ENCODE measurements around the gene RNF41.
"Not testable (repeated sequence)": the region's sequence is repeated elsewhere in the genome, so short reads cannot be mapped to it uniquely, and the experiment has no call there.

Gene RNF41

DNA sequence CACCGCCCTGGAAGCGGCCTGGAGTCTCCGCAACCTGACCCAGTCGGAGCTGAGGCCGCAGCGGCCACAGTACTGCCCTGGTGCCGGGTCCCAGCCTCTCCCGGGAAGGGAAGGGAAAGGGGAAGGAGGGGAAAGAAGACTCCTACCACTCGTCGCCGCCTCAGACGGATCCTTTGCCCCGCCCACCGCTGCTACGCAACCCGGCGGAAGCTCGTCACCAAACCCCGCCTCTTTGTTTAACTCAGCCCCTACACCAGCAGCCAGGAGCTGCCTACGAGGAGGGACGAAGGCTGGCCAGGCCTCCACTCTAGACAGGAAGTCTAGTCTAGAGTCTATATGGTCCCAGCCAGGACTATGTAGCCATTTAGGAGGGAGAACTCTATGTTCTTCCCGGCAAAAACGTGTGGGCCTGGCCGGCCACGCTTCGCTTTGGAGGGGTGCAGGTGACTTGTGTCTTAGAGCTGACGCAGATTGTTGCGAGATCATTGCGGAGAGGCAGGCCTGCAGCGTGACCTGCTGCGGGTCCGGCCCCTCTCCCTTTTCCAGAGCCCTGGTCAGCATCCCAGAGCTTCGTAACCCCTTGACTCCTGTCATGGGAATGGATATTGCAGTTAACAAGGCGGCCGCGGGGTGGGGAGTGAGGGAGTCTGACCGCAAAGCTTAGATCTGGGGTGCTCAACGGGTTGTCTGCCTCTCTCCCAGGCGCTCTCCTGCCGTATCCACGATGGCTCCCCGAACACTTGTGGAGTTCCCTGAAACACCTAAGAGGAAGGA, at the start of gene RNF41:
Gene RNF41, minus strand, starts transcription at position 166 of the 774 bp plus-strand sequence. CDS start 7,875 bp downstream, outside the sequence.
- peak; percentile 88 for DNase-seq

DNA sequence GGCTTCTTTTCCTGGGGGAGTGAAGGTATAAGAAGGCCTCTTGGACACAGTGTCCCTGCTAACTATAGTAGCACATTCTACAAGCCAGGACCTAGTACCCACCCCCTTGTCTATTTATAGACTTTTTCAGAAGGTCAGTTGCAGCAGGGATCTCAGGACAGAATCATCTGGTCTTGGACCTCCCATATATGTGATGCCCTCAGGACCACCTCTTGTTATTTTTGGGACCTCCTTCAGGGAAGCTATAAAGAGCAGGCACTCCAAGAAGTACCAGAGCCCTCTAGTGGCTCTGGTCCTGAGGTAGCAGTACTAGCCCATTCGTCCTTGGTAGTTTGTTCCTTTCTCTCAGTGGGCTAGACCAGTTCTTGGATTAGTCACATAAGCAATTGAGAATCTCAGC, 49.3 kb upstream of the RNF41 start:
- DNase-seq = no peak

DNA sequence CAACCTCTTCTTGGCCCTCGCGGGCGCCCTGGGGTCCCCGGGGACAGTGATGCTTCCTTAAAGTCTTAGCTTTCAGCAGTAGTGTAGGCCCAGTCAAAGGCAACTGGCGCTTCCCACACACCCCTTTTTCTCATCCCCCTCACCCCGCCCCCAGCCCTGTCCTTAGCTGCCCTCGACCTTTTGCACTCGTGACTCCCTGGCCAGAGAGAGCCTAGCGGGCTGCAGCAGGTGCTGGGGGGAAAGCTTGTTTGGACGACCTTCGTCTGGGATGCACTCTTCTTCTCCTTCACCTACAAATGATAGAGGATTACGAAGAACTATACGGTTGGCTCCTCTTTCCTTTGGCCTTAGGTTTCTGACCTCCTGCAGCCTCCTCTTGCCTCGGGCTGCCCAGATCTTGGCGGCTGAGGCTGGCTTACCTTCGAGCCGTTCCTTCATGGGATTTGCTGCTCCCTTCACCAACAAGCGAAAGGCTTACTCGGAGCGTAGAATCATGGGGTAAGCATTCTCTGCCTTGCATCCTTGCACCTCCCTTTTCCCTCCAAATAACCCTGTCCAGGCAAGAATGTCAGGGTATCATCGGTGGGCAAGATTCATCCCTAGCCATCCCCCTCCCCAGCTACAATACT, 45.8 kb upstream of the RNF41 start:
- no peak for DNase-seq

DNA sequence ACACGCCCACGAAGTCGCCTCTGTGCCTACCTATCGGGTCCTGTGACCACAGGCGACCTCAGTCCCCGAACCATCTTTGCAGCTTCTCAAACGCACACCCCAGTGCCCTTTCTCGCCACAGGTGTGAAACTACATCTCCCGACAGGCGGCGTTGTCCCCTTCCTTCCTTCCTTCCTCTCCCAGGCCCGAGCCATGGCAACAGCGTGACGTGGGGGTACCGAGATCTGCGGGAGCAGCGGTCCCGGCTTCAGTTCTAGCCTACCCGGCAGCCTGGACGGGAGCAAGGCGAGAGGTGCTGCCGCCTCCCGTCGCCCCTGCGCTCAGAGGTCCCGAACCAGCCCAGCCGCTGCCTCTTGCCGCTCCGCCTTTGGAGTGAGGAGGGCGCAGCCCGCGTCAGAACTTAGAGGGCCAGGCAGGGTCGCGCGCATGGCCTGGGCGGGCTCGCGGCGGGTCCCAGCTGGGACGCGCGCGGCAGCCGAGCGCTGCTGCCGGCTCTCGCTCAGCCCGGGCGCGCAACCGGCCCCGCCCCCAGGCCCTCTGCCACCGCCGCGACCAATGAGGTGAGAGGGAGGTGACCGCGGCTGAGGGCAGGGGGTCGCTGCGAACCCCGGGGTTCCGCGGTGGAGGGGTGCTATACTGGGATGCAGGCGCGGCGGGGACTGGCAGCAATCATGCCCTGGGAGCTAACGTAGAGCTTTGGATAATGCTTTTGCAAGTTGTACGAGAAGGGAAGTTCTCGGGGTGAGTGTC, 45.1 kb upstream of the RNF41 start, which contains the start of gene COQ10A:
Gene COQ10A, plus strand, starts transcription at position 250 of the 750 bp plus-strand sequence. Its CDS starts 177 bp downstream, at position 427.
- peak; percentile 73 to 77 for DNase-seq

DNA sequence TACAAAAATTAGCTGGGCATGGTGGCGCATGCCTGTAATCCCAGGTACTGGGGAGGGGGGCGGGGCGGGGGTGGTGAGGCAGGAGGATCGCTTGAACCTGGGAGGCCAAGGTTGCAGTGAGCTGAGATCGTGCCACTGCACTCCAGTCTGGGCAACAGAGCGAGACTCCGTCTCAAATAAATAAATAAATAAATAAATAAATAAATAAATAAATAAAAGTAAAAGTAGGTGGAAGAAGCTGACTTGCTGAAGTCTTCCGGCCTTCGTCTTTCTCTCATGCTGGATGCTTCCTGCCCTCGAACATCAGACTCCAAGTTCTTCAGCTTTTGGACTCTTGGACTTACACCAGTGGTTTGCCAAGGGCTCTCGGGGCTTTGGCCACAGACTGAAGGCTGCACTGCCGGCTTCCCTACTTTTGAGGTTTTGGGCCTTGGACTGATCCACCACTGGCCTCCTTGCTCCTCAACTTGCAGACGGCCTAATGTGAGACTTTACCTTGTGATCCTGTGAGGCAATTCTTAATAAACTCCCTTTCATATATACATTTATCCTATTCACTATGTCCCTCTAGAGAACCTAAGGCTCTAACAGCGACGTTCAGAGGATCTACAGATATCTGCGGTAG, 44.5 kb upstream of the RNF41 start:
- DNase-seq = not testable (repeated sequence)

DNA sequence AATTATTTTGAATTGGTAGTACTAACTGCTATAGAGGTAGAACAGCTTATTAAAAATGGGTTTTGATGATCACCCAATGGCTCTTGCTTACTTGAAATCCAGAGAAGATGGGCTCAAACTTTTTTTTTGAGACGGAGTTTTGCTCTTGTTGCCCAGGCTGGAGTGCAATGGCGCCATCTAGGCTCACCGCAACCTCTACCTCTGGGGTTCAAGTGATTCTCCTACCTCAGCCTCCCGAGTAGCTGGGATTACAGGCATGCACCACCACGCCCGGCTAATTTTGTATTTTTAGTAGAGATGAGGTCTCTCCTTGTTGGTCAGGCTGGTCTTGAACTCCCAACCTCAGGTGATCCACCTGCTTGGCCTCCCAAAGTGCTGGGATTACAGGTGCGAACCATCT, 41.2 kb upstream of the RNF41 start:
- DNase-seq = not testable (repeated sequence)

DNA sequence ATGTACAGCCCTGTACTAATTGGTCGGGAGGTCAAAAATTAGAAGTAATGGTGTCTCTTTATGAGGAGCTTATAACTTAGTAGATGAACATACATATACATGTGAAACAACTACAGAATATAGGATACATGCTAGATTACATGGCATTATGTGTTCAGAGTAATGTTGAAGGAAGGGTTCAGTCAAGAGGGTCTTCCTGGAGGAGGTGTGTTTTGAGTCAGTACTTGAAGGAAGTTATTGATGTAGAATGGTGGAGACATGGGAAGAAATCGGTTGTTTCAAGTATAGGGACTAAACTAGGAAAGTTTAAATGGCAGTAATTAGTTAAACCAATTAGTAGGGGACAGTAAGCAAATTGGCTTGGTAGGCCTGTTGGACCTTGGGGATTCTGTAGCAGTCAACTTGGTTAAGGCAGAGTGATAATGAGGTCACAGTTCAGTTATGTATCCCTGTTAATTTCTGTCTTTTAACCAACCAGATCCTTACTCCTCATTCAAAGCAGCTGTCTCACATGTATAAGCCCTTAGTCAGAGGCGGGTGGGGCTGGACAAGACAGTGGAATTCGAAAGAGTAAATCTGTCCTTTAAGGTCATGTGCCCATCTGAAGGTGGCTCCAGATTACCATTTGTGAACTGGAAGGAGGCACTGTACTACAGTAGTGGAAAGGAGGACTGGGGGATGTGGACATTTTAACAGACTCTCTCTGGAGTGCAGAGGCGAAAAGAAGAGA, 39.9 kb upstream of the RNF41 start:
- no peak for DNase-seq

DNA sequence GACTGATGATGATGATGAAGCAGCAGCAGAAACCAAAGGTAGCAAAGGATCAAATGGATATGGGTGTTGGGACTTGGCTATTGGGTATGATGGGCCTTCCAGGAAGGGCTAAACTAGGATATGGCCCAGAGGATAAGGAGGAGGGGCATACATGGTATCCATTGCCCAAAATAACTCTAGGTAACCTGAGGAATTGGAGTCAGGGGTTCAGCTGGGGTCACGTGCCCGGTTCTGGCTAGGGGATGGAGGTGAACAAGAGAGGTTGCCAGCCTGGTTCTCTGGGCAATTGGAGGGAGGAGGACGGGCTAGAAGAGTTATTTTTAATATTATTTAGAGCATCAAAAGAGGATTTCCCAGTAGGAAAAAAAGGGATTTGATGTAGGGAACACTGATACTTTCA, 39.2 kb upstream of the RNF41 start:
- no peak for DNase-seq

DNA sequence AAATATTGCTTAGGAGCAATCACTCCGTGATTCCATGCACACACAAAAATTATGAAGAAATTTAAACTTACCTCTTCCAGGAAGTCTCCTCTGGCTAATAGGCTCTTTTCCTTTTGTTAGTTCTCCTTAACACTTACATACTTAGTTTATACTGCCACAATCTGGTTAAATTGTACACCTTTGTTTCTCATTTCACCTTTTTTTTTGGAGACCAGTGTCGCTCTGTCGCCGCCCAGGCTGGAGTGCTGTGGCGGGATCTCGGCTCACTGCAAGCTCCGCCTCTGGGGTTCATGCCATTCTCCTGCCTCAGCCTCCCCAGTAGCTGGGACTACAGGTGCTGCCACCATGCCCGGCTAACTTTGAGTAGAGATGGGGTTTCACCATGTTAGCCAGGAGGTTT, 38.7 kb upstream of the RNF41 start:
- DNase-seq = no peak

DNA sequence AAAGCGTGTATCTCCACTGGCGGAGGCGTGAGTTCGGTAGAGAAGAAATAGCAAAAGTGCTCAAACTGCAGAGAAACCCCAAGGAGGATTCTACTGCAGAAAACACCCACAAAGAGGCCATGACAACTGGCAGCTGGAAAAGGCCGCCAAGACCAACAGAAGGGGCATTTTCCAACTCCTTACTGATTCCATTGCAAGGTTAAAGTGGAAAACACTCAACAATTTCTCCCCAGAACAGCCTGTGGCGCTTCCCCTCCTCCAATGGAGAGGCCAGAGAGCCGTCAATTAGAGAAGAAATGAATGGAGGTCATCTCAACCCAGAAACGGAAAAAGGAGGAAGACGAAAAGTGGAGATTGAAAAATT, 37.1 kb upstream of the RNF41 start:
- no peak for DNase-seq

DNA sequence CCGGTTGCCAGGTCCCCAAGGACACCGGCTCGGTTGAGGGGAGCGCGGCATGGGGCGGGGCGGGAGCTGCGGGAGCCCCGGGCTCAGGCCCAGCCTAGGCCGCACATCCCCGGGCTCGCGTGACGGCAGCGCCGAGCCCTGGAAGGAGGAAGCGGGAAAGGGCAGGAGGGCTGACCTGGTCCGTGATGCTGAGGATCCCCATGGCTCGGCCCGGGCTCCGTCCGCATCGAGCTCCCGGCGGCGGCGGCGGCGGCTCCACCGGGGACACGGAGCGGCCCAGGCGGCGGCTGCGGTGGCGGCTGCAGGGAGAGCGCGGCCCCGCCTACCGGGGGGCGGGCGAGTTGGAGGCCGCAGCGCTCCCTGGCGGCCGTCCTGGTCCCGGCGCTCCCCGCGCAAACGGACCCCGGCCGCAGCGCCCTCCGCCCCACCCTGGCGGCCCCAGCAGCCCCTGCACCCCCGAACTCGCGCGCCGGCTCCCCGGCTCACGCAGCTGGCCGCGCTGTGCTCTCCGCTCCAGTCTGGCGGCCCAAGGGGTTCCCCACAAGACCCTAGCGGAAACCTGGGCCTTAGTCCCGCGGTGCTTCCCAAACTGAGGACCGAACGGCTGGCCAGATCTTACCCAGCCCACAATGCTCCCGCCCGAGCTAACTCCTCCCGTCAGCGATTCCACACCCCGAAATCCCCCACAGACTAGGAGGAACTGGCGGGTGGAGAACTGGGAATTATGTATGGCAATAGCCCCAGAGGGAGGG, 36.5 kb upstream of the RNF41 start, which contains the start of gene ANKRD52:
Gene ANKRD52, minus strand, starts transcription at position 317 of the 752 bp plus-strand sequence. Its CDS starts 115 bp downstream, at position 202.
- peak; percentile 73 to 84 for DNase-seq

DNA sequence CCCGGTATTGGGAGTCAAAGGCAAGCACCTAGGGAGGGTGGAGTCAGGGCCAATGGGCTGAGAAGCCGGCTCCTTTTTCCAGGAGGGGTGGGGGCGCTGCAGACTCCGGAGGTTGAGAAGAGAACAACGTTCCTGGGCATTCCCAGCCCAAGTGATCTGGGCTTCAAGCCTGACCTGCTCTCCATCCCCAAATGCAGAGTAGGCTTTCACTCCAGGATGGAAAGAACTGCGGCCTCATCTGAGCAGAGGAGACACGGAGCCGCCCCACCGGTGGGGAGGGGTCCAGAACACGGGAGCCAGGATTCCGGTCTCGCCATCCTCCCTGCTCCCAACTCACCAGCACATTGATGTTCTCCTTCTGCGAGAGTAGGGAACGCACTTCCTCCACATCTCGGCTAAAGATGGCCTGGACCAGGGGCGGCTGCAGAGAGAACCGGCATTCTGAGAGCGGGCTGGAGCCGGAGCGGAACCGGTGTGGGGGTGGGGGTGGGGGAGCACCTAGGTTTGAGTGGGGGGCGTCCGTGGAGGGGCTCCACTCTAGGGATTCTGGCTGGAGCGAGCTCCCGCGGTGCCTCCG, 35.9 kb upstream of the RNF41 start:
- no peak for DNase-seq

DNA sequence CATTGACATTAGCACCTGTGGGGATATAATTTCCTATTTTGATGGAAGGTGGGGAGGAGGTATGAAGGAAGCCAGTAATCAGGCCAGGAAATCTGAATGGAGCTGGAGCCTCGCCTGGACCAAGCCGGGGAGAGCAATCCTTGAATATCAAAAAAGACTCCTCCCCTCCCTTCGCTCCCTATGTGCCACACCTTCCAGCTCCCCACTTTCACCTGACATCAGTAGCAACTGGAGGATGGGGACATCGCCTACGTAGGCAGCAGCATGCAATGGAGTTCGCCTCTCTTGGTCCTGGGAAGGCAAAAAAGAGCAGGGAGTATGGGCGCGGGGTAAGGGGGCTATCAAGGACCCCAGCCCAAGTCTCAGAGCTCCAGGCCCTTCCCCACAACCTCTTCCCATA, 35.3 kb upstream of the RNF41 start:
- no peak for DNase-seq

DNA sequence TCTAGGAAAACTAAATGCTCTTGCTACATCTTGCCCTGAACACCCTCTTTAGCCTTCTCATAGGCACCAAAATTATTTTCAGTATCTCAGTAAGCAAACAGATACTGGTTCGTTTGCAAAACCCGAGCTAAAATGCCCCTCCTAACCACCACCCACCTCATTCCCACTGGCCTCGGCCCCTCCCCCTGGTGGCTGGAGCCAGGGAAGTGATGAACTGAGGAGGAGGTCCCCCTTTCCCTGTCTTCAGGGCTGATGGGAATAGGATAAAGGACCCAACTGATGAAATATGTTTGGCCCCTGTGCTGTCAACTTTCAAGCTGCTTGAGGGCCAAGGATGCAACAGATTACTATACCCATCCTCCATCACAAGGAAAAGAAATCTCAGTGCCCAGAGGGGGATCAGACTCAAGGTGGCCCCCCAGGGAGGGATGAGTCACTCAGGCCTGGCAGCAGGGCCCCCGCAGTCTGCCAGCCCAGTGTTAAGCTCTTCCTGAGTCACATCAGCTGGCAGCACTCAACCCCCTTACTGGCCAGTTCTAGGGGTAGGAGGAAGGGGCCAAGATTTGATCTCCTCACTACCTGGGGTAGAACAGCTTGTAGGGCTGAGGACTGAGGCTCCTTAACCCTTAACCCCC, 34.7 kb upstream of the RNF41 start:
- no peak for DNase-seq

DNA sequence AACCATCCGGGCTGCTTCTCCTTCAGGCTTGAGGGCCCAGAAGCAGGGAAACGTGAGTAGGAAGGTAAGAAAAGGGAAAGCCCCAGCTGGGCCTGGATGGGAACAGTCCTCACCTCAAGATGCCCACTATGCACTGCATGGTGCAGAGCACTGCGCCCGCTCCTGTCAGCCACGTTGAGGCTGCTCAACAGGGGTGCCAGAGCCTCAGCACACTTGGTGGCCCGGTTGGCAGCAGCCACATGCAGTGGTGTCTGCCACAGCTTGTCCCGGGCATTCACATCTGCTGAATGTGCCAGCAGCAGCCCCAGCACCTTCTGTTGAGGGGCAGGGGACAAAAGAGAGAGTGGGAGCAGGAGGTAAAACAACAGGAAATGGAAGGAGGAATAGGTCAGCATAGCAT, 33.9 kb upstream of the RNF41 start:
- DNase-seq = no peak

DNA sequence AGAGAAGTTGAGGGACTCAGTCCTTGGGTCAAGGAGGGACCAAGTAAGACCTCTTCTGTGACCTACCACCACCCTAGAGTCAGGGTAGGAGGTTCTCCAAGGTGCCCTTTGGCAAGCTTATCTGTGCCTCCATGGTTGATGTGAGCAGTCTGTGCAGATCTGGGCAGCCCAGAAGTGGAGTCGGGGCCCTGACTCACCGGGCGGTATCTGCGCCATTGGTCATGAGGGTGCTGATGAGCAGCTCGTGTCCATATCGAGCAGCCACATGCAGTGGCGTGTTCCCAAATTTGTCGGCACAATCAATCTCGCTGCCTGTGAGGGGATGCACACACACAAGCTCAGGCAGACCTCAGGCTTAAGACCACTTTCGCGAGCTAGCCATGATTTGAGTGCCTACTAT, 31.4 kb upstream of the RNF41 start:
- DNase-seq = no peak

DNA sequence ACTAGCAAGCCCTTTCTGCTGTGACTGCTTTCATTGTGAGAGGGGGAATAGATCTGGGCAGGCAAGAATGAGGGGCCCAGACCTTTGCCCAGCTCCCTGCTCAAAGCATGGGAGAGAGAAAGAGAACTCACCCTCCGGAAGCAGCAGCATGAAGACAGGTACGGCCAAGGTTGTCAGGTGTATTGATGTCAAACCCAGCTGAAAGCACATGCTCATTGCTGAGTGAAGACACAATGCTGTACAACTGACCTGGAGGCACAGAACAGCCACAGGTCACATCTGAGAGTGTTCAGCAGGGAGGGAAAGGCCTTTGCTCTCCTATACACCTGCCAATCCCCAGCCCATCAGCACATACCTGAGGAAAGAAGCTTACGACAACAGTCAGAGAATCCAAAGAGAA, 30.9 kb upstream of the RNF41 start:
- DNase-seq = no peak

DNA sequence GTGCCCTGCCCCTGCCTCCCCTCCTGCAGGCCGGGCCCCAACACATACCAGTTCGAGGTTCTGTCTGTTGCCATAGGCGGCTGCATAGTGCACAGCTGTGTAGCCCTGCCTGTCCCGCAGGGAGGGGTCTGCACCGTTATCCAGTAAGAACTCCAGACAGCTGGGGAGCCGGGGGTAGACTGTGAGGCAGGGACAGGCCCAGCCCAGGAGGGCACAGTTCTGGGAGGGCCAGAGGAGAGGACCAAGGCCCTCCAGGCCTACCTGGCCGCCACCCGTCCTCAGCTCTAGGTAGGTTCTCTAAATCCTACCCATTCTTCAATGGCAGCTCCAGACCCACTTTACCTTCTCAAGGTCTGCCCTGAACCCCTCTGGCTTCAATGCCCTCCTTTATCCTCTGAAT, 27.0 kb upstream of the RNF41 start:
- no peak for DNase-seq

DNA sequence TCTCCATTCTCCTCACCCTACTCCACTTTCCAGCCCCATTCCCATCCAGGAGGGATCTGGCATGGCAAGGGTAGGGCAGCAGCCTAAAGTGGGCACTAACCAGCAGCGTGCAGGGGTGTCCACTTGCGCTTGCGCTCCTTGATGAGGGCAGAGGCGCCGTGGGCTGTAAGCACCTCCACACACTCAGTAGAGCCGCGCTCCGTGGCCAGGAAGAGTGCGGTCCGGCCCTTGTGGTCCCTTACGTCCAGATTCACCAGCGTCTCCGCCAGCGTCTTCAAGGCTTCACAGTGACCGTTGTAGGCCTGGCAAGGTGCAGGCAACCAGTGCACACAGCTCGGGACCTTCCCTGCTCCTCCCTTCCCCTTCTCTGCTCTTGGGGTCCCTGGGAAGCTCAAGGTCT, 26.2 kb upstream of the RNF41 start:
- DNase-seq = no peak

DNA sequence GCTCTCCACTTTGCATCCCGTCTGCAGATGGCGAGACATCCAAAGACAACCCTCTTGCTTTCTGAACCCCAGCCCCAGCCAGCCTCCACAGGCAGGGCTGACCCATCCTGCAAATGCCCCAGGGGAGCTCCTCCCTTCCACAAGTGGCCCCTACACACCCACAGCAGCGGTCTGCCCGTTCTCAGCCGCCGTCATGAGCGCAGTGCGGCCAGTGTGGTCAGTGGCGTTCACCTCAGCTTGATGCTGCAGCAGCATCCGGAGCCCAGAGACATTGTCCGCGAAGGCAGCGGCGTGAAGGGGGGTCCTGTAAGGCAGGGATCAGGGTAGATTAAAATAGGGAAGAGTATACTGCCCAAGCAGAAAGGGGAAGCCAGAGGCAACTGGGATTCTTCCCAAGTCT, 22.8 kb upstream of the RNF41 start:
- DNase-seq = no peak

DNA sequence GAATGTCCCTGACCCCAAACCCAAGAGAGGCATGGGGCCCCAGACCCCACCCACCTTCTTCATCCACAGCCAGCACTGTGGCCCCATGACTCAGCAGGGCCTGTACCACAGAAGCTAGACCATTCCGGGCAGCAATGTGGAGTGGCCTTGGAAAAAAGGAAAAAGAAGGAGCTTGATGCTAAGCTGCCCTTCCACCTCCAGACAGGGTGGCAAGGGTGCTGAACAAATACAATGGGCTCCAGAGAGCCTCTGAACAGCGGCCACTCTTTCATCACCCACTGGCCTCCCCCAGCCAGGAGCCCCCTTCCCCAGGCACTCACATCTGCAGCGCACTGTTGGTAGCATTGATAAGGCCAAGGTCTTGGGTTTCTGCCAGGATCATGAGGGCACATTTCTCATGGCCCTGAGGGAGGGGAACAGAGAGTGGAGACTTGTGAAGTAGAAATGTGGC, 22.0 kb upstream of the RNF41 start:
- DNase-seq = no peak

Measured in stimulated activated CD4-positive, alpha-beta T cell treated with anti-CD3 and anti-CD28 coated beads, Interleukin-2, amount 100 ng/mL, for 48 hours (primary cell).